HG02610 (cell line): Measurements from ENCODE around the gene WNT16.
"Not testable (repeated sequence)": the region's sequence is repeated elsewhere in the genome, so short reads cannot be mapped to it uniquely, and the experiment has no call there.

ENCODE experiments used
- ATAC-seq: cut with Tn5 transposase; IDR thresholded peaks from one replicate; pipeline ENCODE4 v1.9.1; 2021; ENCODE audit warnings: mild to moderate bottlenecking, moderate library complexity; ENCODE audit not compliant: unreplicated experiment

The WNT16 gene

GRCh38 chr7:121328508-121329190 is at the start of gene WNT16:
Gene WNT16 (plus strand): TSS chr7:121329000. CDS start chr7:121329293, 293 bp downstream.
- peak; percentile 42 for ATAC-seq

GRCh38 chr7:121279060-121279620 is 49.7 kb upstream of the WNT16 start:
- peak; percentile 11 for ATAC-seq

- no peak for ATAC-seq
Observed at GRCh38 chr7:121279822-121280221, 49.0 kb upstream of the WNT16 start.

GRCh38 chr7:121280656-121281055 is 48.1 kb upstream of the WNT16 start:
- no peak for ATAC-seq

GRCh38 chr7:121282129-121282528 is 46.7 kb upstream of the WNT16 start:
- no peak for ATAC-seq

- no peak for ATAC-seq
Observed at GRCh38 chr7:121285066-121285667, 43.6 kb upstream of the WNT16 start.

- ATAC-seq: no peak
Observed at GRCh38 chr7:121286186-121286585, 42.6 kb upstream of the WNT16 start.

GRCh38 chr7:121286742-121287734 is 41.8 kb upstream of the WNT16 start:
- no peak for ATAC-seq

- no peak for ATAC-seq
Observed at GRCh38 chr7:121288894-121289293, 39.9 kb upstream of the WNT16 start.

- ATAC-seq: not testable (repeated sequence)
Observed at GRCh38 chr7:121289930-121290329, 38.9 kb upstream of the WNT16 start.

GRCh38 chr7:121294448-121294992 is 34.3 kb upstream of the WNT16 start:
- ATAC-seq: no peak

GRCh38 chr7:121297843-121298242 is 31.0 kb upstream of the WNT16 start:
- no peak for ATAC-seq

- ATAC-seq: no peak
Observed at GRCh38 chr7:121298831-121299239, 30.0 kb upstream of the WNT16 start.

- no peak for ATAC-seq
Observed at GRCh38 chr7:121300685-121301420, 27.9 kb upstream of the WNT16 start.

- no peak for ATAC-seq
Observed at GRCh38 chr7:121301446-121302213, 27.2 kb upstream of the WNT16 start.

- peak; percentile 95 for ATAC-seq
Observed at GRCh38 chr7:121302214-121302745, 26.5 kb upstream of the WNT16 start.

GRCh38 chr7:121303422-121304101 is 25.2 kb upstream of the WNT16 start:
- ATAC-seq: no peak

- ATAC-seq: no peak
Observed at GRCh38 chr7:121304102-121304658, 24.6 kb upstream of the WNT16 start.
